GM21717 (cell line): ENCODE measurements around the gene MPP3.

Source experiments
- ATAC-seq: cut with Tn5 transposase; IDR thresholded peaks from one replicate; pipeline ENCODE4 v1.9.1; 2021; ENCODE audit warnings: mild to moderate bottlenecking, moderate library complexity; ENCODE audit not compliant: unreplicated experiment

Gene MPP3

GRCh38 chr17:43756201-43756600 lies 76.7 kb downstream of the MPP3 start:
- ATAC-seq, result no peak

GRCh38 chr17:43755389-43755875 lies 77.5 kb downstream of the MPP3 start:
- no peak for ATAC-seq

GRCh38 chr17:43754947-43755346 lies 78.0 kb downstream of the MPP3 start:
- no peak for ATAC-seq

GRCh38 chr17:43753493-43754129 lies 79.3 kb downstream of the MPP3 start:
- ATAC-seq, result no peak
